ENCODE measurements around the gene FEM1C.
A peak's percentile ranks its signal among the peaks of the same experiment; 100 is the strongest.

The FEM1C gene

GRCh38 chr5:115486728-115487127 lies 57.8 kb downstream of the FEM1C start:
- H3K36me3 ChIP-seq (ENCODE audit: control insufficient read depth in 2 of 2, insufficient read depth in 1 of 2, low read length in 2 of 2), result no peaks in the 10 kb centered on the region
- POLR2A ChIA-PET, result no interaction called here
- H3K4me3 ChIP-seq (ENCODE audit: low read depth, low read length), result no peak overlapping the region
- H3K27ac ChIP-seq (ENCODE audit: extremely low read depth, low read depth, low read length), result no peak overlapping the region
- TF ChIP-seq ZNF843 (tag by site-specific recombination; IDR thresholded peaks at IDR 0.05), result no peak
- peak; percentile 92 for TF ChIP-seq SCRT2 (tag by site-specific recombination; IDR thresholded peaks at IDR 0.05)
- TF ChIP-seq ZNF549 (tag by site-specific recombination; IDR thresholded peaks at IDR 0.05), result no peak
- peak; percentile 78 for TF ChIP-seq SCRT1 (tag by site-specific recombination; IDR thresholded peaks at IDR 0.05; ENCODE audit: borderline replicate concordance)
- CTCF ChIA-PET, result interaction anchor here (1.0 kb wide), 1 partner anchor 88 kb away, joined by 4 read pairs; no protein-coding TSS in a partner anchor
- no peaks in the 10 kb centered on the region for H3K4me1 ChIP-seq (ENCODE audit: control insufficient read depth, insufficient read depth, low read length)
- no peaks in the 10 kb centered on the region for H3K9me3 ChIP-seq (ENCODE audit: control insufficient read depth, insufficient read depth, low read depth, low read length)

DNA sequence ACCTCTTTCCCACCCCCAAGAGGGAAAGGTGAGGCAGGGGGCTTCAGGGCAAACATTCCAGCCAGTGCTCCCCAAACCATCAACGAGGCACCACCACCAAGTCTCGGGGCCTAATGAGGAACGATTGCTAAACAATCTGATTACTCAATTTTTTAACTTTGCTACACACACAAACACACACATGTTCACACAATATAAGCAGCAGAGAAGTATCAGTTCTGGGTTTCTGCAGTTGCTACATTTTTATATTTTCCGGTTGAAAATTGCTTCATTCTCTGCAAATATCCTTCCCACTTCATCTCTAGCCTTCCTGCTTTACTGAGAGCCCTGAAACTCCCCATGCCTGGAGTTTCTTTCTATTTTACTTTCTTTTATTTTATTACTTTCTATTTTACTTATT lies 60.2 kb downstream of the FEM1C start:
- CTCF ChIA-PET, result no interaction called here
- H3K4me1 ChIP-seq (ENCODE audit: control insufficient read depth, insufficient read depth, low read length), result no peaks in the 10 kb centered on the region
- H3K36me3 ChIP-seq (ENCODE audit: control insufficient read depth in 2 of 2, insufficient read depth in 1 of 2, low read length in 2 of 2), result no peaks in the 10 kb centered on the region
- no peaks in the 10 kb centered on the region for H3K9me3 ChIP-seq (ENCODE audit: control insufficient read depth, insufficient read depth, low read depth, low read length)
- POLR2A ChIA-PET, result no interaction called here
- no peak for TF ChIP-seq HOXA7 (CRISPR knock-in tag; IDR thresholded peaks at IDR 0.05; ENCODE audit: borderline replicate concordance)
- no peak for TF ChIP-seq ZNF335 (tag by site-specific recombination; conservative IDR thresholded peaks at IDR 0.05)
- no peak for TF ChIP-seq ZNF184 (tag by site-specific recombination; IDR thresholded peaks at IDR 0.05)
- TF ChIP-seq KLF10 (tag by site-specific recombination; IDR thresholded peaks at IDR 0.05), result no peak
- TF ChIP-seq ZNF692 (tag by site-specific recombination; IDR thresholded peaks at IDR 0.05), result no peak
- TF ChIP-seq ZNF433 (tag by site-specific recombination; IDR thresholded peaks at IDR 0.05; ENCODE audit: low read depth), result no peak
- no peak for TF ChIP-seq ZNF580 (tag by site-specific recombination; IDR thresholded peaks at IDR 0.05)
- TF ChIP-seq ZFP69B (tag by site-specific recombination; IDR thresholded peaks at IDR 0.05), result no peak
- no peak for TF ChIP-seq ZNF76 (tag by site-specific recombination; IDR thresholded peaks at IDR 0.05; ENCODE audit: borderline replicate concordance, low read depth)
- no peak for TF ChIP-seq ZNF785 (tag by site-specific recombination; IDR thresholded peaks at IDR 0.05)
- TF ChIP-seq GLIS2 (tag by site-specific recombination; IDR thresholded peaks at IDR 0.05), result no peak
- TF ChIP-seq, protein P1, sequence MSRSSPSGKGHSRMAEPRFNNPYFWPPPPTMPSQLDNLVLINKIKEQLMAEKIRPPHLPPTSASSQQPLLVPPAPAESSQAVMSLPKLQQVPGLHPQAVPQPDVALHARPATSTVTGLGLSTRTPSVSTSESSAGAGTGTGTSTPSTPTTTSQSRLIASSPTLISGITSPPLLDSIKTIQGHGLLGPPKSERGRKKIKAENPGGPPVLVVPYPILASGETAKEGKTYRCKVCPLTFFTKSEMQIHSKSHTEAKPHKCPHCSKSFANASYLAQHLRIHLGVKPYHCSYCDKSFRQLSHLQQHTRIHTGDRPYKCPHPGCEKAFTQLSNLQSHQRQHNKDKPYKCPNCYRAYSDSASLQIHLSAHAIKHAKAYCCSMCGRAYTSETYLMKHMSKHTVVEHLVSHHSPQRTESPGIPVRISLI (tag by site-specific recombination; IDR thresholded peaks at IDR 0.05), result no peak
- TF ChIP-seq ZNF510 (tag by site-specific recombination; IDR thresholded peaks at IDR 0.05; ENCODE audit: insufficient replicate concordance), result no peak
- no peak for TF ChIP-seq ZNF132 (tag by site-specific recombination; IDR thresholded peaks at IDR 0.05; ENCODE audit: borderline replicate concordance)
- TF ChIP-seq ZNF140 (tag by site-specific recombination; IDR thresholded peaks at IDR 0.05), result no peak
- no peak for TF ChIP-seq ZNF701 (tag by site-specific recombination; IDR thresholded peaks at IDR 0.05)
- H3K27ac ChIP-seq (ENCODE audit: extremely low read depth, low read depth, low read length), result no peak overlapping the region
- no peak overlapping the region for H3K4me3 ChIP-seq (ENCODE audit: low read depth, low read length)

DNA sequence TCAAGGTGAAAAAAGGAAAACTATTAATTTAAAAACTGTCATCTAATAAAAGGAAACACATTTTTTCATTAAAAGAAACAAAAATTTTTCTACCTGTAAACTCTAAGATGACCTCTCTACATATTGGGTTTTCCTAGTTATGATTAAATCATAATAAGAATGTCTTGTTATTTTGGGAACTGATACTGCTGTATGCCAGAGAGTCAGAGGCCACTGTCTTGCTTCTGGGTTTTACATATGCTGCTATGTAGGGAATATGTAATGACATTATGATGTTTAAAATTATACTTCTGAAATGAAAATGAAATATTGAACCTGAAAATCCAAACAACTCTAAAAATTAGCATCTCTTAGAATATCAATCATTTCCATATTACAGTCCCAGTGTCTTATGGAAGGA lies 63.7 kb downstream of the FEM1C start:
- H3K9me3 ChIP-seq (ENCODE audit: control insufficient read depth, insufficient read depth, low read depth, low read length), result no peaks in the 10 kb centered on the region
- CTCF ChIA-PET, result interaction anchor here (0.6 kb wide), 1 partner anchor 93 kb away, joined by 3 read pairs; no protein-coding TSS in a partner anchor
- no peaks in the 10 kb centered on the region for H3K36me3 ChIP-seq (ENCODE audit: control insufficient read depth in 2 of 2, insufficient read depth in 1 of 2, low read length in 2 of 2)
- POLR2A ChIA-PET, result no interaction called here
- no peak overlapping the region for H3K27ac ChIP-seq (ENCODE audit: extremely low read depth, low read depth, low read length)
- H3K4me3 ChIP-seq (ENCODE audit: low read depth, low read length), result no peak overlapping the region
- H3K4me1 ChIP-seq (ENCODE audit: control insufficient read depth, insufficient read depth, low read length), result no peaks in the 10 kb centered on the region
- no peak for TF ChIP-seq ZNF544 (tag by site-specific recombination; IDR thresholded peaks at IDR 0.05)
- TF ChIP-seq ZNF302 (tag by site-specific recombination; IDR thresholded peaks at IDR 0.05; ENCODE audit: low read depth), result no peak
- no peak for TF ChIP-seq ZNF510 (tag by site-specific recombination; IDR thresholded peaks at IDR 0.05; ENCODE audit: insufficient replicate concordance)
- TF ChIP-seq ZNF138 (tag by site-specific recombination; IDR thresholded peaks at IDR 0.05; ENCODE audit: borderline replicate concordance), result no peak
- TF ChIP-seq, protein P2, sequence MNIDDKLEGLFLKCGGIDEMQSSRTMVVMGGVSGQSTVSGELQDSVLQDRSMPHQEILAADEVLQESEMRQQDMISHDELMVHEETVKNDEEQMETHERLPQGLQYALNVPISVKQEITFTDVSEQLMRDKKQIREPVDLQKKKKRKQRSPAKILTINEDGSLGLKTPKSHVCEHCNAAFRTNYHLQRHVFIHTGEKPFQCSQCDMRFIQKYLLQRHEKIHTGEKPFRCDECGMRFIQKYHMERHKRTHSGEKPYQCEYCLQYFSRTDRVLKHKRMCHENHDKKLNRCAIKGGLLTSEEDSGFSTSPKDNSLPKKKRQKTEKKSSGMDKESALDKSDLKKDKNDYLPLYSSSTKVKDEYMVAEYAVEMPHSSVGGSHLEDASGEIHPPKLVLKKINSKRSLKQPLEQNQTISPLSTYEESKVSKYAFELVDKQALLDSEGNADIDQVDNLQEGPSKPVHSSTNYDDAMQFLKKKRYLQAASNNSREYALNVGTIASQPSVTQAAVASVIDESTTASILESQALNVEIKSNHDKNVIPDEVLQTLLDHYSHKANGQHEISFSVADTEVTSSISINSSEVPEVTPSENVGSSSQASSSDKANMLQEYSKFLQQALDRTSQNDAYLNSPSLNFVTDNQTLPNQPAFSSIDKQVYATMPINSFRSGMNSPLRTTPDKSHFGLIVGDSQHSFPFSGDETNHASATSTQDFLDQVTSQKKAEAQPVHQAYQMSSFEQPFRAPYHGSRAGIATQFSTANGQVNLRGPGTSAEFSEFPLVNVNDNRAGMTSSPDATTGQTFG (tag by site-specific recombination; IDR thresholded peaks at IDR 0.05; ENCODE audit: borderline replicate concordance), result no peak
- TF ChIP-seq KLF9 (tag by site-specific recombination; IDR thresholded peaks at IDR 0.05; ENCODE audit: low read depth), result no peak
- no peak for TF ChIP-seq ZNF354C (tag by site-specific recombination; IDR thresholded peaks at IDR 0.05; ENCODE audit: borderline replicate concordance, low read depth)
